Nephron (organoid): ENCODE measurements around the gene TRIM2.

Source experiments
- H3K27ac Mint-ChIP-seq, 3 experiments: 2 replicates each; pipeline ENCODE4 v1.8.0; 2020; ENCODE audit warnings: mixed read lengths in 3 of 3, mild to moderate bottlenecking in 2 of 3, moderate library complexity in 1 of 3
- H3K27me3 Mint-ChIP-seq: 2 replicates; pipeline ENCODE4 v1.8.0; 2021; ENCODE audit warnings: low read depth, mild to moderate bottlenecking, moderate library complexity, mixed read lengths
- H3K36me3 Mint-ChIP-seq: 2 replicates; pipeline ENCODE4 v1.8.0; 2020; ENCODE audit warnings: low read depth, mixed read lengths
- H3K4me1 Mint-ChIP-seq: 2 replicates; pipeline ENCODE4 v1.8.0; 2020; ENCODE audit warnings: mixed read lengths
- H3K4me3 Mint-ChIP-seq, 3 experiments: 2 replicates each; pipeline ENCODE4 v1.8.0; 2020; ENCODE audit warnings: mild to moderate bottlenecking in 3 of 3, mixed read lengths in 3 of 3, moderate library complexity in 2 of 3
- H3K9me3 Mint-ChIP-seq: 2 replicates; pipeline ENCODE4 v1.8.0; 2020; ENCODE audit warnings: mixed read lengths
- TF ChIP-seq, protein P1 (sequence below), 3 experiments: fragments of 200-600 bp; sonication (generic); IDR thresholded peaks; one replicate each; pipeline ENCODE4 v1.5.0; 2021; ENCODE audit warnings: antibody characterized with exemption in 3 of 3; ENCODE audit not compliant: unreplicated experiment in 3 of 3

TRIM2 gene

GRCh38 chr4:153275380-153276276 lies 71.4 kb downstream of the TRIM2 start:
- Mint-ChIP-seq H3K4me3 (no peak overlapping the region), H3K4me1 (peaks cover 5% of the 10 kb centered on the region), H3K36me3 (peaks cover 51% of the 10 kb centered on the region), H3K27ac (no peak overlapping the region), H3K27me3 (no peaks in the 10 kb centered on the region), H3K9me3 (no peaks in the 10 kb centered on the region)
- TF ChIP-seq, protein P1, sequence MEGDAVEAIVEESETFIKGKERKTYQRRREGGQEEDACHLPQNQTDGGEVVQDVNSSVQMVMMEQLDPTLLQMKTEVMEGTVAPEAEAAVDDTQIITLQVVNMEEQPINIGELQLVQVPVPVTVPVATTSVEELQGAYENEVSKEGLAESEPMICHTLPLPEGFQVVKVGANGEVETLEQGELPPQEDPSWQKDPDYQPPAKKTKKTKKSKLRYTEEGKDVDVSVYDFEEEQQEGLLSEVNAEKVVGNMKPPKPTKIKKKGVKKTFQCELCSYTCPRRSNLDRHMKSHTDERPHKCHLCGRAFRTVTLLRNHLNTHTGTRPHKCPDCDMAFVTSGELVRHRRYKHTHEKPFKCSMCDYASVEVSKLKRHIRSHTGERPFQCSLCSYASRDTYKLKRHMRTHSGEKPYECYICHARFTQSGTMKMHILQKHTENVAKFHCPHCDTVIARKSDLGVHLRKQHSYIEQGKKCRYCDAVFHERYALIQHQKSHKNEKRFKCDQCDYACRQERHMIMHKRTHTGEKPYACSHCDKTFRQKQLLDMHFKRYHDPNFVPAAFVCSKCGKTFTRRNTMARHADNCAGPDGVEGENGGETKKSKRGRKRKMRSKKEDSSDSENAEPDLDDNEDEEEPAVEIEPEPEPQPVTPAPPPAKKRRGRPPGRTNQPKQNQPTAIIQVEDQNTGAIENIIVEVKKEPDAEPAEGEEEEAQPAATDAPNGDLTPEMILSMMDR (IDR thresholded peaks at IDR 0.05; ENCODE audit: unreplicated experiment in 3 of 3), result no peak

- Mint-ChIP-seq H3K4me3 (no peak overlapping the region), H3K27ac (no peak overlapping the region), H3K27me3 (no peaks in the 10 kb centered on the region), H3K4me1 (peaks cover 5% of the 10 kb centered on the region), H3K9me3 (peaks cover 4% of the 10 kb centered on the region), H3K36me3 (peaks cover 55% of the 10 kb centered on the region)
- TF ChIP-seq, protein P1 (IDR thresholded peaks at IDR 0.05; ENCODE audit: unreplicated experiment in 3 of 3), result no peak
Observed at GRCh38 chr4:153276971-153277370, 72.7 kb downstream of the TRIM2 start.

GRCh38 chr4:153281476-153281875 lies 77.2 kb downstream of the TRIM2 start:
- peaks cover 24% of the 10 kb centered on the region for H3K9me3 Mint-ChIP-seq
- H3K4me1 Mint-ChIP-seq, result peaks cover 5% of the 10 kb centered on the region
- no peaks in the 10 kb centered on the region for H3K27me3 Mint-ChIP-seq
- peaks cover 68% of the 10 kb centered on the region for H3K36me3 Mint-ChIP-seq
- TF ChIP-seq, protein P1 (IDR thresholded peaks at IDR 0.05; ENCODE audit: unreplicated experiment in 3 of 3), result no peak
- no peak overlapping the region for H3K27ac Mint-ChIP-seq
- H3K4me3 Mint-ChIP-seq, result no peak overlapping the region

GRCh38 chr4:153282023-153282422 lies 77.8 kb downstream of the TRIM2 start:
- TF ChIP-seq, protein P1 (IDR thresholded peaks at IDR 0.05; ENCODE audit: unreplicated experiment in 3 of 3), result no peak
- Mint-ChIP-seq H3K27ac (no peak overlapping the region), H3K27me3 (no peaks in the 10 kb centered on the region), H3K4me3 (no peak overlapping the region), H3K4me1 (peaks cover 4% of the 10 kb centered on the region), H3K9me3 (peaks cover 30% of the 10 kb centered on the region), H3K36me3 (peaks cover 71% of the 10 kb centered on the region)

DNA sequence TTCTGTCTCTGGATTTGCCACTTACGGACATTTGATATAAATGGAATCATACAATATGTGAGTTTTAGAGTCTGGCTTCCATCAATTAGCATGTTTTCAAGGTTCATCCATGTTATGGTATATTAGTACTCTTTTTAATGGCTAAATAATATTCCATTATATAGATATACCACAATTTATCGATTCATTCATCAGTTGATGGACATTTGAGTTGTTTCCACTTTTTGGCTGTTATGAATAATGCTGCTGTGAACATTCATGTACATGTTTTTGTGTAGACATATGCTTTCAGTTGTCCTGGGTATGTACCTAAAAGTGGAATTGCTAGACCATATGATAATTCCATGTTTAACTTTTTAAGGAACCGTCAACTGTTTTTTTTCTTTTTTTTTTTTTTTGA lies 79.0 kb downstream of the TRIM2 start:
- H3K27ac Mint-ChIP-seq, result no peak overlapping the region
- H3K9me3 Mint-ChIP-seq, result peaks cover 36% of the 10 kb centered on the region

More for the DNA sequence above, 79.0 kb downstream of the TRIM2 start:
- Mint-ChIP-seq H3K36me3 (peaks cover 79% of the 10 kb centered on the region), H3K27me3 (no peaks in the 10 kb centered on the region), H3K4me1 (no peaks in the 10 kb centered on the region), H3K4me3 (no peak overlapping the region)
- TF ChIP-seq, protein P1 (IDR thresholded peaks at IDR 0.05; ENCODE audit: unreplicated experiment in 3 of 3), result no peak
